H4 (cell line): ENCODE results near the gene SHBG. TPM values are rescaled to one million over a fixed set of nuclear protein-coding genes. Genes with fewer than 3 reads are reported as not detected.
A peak's percentile ranks its signal among the peaks of the same experiment; 100 is the strongest.
"Not testable (repeated sequence)": the region's sequence is repeated elsewhere in the genome, so short reads cannot be mapped to it uniquely, and the experiment has no call there.

Source experiments
- DNase-seq: peaks from one replicate; pipeline ENCODE4 v3.0.0-alpha.2; 2015; ENCODE audit warnings: low spot score
- total RNA-seq: library from RNA; depleted of rRNA; stranded (reverse); fragments of >200 nt; shearing (Covaris generic); gene quantifications from 2 replicates; pipeline ENCODE4 v1.2.3, GENCODE V29; 2014

The SHBG gene
- total RNA-seq, 1 experiment from 2014 or later: not detected

DNA sequence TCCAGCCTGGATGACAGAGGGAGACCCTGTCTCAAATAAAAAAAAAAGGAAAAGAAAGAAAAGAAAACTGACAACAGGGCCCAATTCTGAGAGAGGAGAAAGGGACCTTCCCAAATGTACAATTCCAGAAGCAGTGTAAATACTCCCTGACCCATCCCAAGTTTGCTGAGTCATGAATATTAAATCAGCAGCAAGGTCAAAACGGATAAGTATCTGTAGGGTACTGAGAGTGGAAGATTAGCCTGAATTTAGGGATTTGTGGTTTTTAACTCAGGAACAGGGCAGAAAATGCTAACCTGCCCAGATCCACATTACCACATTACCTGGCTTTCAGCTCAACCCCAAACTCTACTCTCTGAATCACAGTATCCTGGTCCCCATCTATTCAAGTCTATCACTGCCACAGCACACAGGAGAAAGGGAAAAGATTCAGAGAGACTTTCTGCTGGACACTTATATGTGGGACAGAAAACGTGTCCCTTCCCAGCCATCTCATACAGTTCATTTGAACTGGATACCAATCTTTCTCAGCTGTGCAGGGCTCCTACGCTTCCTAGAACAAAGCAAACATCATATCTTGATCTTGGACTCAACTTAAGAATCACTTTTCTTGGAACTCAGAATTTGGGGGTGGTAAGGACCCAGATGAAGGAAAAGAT lies 18.2 kb upstream of the SHBG start:
- DNase-seq: no peak

- DNase-seq: no peak
These were observed 17.7 kb upstream of the SHBG start for GRCh38 chr17:7612294-7612640.

DNA sequence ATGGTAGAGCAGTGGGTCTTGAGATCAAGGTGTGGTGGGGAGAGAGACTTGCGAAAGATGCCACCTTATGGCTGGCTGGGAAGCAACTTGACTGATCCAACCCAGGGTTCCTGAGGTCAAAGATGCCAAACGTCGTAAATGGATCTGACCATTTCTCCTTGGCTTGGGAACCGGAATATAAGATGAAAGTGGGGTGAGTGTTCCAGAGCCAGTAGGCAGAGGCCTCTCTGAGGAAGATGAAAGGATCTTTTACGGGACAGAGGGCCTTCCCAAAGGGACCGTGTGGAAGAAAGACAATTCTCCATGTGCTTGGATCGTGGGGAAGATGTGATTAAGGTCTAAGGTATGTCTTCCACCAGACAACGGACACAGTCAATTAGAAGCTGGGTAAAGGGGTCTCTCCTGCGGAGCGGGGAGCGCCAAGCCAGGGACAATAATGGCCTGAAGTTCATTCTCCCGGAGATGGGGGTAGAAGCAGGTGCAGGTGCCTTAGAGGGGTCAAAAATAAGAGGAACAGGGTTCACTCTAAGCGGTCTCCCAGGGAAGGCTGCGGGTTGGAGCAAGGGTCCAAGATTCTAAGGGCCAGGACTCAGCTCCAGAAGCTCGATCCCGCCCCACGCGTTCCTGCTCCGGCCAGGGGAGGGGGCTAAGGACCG lies 16.0 kb upstream of the SHBG start:
- DNase-seq: no peak

- DNase-seq: peak; percentile 97
These were observed 15.3 kb upstream of the SHBG start, which contains the start of gene FXR2 for GRCh38 chr17:7614425-7615264. Gene FXR2 (minus strand): TSS chr17:7614897. CDS start chr17:7614532, 365 bp downstream.

- DNase-seq: no peak
These were observed 14.6 kb upstream of the SHBG start for GRCh38 chr17:7615265-7615747.

DNA sequence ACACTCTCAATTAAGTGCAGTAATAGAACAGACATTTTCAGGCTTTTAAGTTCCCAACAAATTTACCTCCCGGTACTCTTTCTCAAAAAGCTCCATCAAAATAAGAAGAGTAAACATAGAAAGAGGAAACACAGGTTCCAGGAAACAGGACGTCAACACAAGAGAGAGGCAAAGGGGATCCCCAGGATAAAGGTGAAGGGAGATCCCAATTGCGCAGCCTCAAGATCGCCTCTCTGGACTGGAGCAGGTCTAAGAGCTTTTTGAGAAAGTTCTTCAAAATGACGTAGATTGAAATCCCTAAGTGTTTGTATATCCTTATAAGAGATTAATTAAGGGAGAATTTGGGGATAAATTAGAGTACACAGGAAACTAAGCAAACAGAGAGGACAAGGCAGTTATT lies 11.3 kb upstream of the SHBG start:
- DNase-seq: no peak

DNA sequence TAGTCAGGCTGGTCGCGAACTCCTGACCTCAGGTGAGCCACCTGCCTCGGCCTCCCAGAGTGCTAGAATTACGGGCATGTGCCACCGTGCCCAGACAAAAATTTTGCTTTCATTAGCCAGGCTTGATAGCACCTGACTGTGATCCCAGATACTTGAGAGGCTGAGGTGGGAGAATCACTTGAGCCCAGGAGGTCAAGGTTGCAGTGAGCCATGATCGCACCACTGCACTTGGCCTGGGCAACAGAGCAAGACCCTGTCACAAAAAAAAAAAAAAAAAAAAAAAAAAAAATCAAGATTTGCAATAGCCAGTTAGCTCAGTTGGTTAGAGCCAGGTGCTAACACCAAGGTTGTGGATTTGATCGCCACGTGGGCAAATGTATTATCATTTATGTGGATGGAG lies 9.1 kb upstream of the SHBG start:
- no peak for DNase-seq

DNA sequence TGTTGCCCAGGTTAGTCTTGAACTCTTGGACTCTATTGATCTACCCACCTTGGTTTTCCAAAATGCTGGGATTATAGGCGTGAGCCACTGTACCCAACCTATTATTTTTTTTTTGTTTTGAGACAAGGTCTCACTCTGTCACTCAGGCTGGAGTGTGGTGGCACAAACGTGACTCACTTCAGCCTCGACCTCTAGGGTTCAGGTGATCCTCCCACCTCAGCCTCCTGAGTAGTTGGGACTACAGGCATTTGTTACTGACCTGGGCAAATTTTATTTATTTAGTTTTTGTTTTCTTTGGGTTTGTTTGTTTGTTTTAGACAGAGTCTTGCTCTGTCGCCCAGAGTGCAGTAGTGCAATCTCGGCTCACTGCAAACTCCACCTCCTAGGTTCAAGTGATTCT lies 6.3 kb upstream of the SHBG start:
- DNase-seq: no peak

GRCh38 chr17:7625749-7626148 lies 4.2 kb upstream of the SHBG start:
- DNase-seq: not testable (repeated sequence)

GRCh38 chr17:7626307-7626706 lies 3.6 kb upstream of the SHBG start:
- DNase-seq: no peak

DNA sequence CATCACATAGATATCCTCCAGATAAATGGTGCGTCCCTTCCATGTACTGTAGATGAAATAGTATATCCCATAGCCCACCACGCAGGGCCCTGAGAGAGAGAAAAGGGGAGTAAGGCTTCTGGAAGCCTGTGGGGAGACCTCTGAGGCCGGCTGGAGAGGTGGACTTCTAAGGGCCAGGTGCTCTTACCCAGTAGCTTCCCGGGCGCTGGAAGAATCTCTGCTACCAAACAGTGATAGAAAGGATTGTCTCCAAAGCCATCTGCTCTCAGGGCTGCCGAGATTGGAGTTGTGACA lies 3.0 kb upstream of the SHBG start:
- DNase-seq: no peak

- DNase-seq: peak; percentile 75
These were observed 2.4 kb upstream of the SHBG start, which contains the start of gene SAT2 for GRCh38 chr17:7627250-7628121. Gene SAT2 (minus strand): TSS chr17:7627821. CDS start chr17:7627635, 186 bp downstream.

GRCh38 chr17:7631398-7632380 lies 1.8 kb downstream of the SHBG start:
- no peak for DNase-seq

DNA sequence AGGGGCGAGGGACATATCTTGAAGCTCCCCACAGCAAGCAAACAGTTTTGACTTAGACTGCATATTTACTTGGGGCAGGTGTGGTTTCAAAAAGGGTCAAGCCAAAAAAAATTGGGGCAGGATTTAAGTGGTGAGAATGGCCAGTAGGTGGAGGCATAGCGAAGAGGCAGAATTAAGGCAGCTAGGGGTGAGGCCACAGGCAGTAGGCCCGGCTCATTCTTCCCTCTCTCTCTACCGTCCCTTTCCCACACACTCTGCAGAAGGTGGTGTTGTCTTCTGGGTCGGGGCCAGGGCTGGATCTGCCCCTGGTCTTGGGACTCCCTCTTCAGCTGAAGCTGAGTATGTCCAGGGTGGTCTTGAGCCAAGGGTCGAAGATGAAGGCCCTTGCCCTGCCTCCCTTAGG lies 2.6 kb downstream of the SHBG start:
- DNase-seq: peak; percentile 24

- no peak for DNase-seq
These were observed 3.2 kb downstream of the SHBG start for GRCh38 chr17:7633093-7633492.

- DNase-seq: no peak
These were observed 4.4 kb downstream of the SHBG start for GRCh38 chr17:7634384-7634783.

DNA sequence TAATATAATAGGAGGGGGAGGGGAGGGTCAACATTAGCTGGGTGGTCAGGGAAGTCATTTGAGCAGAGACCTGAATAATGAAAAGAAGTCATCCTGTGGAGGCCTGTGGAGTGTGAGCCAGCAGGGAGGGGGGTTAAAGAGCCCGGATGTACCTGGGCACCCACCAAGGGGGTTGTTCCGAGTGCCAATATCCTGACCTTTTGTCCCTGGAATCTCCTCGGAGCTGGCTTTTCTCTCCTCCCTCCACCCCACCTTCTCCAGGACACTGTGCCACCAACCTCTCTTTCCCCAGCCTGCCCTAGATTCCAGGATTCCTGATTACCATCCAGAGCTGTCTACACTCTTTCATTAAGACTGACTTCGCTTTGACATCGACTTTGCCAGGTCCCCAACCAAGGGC lies 6.2 kb downstream of the SHBG start:
- no peak for DNase-seq

GRCh38 chr17:7640783-7641182 lies 10.8 kb downstream of the SHBG start:
- no peak for DNase-seq

DNA sequence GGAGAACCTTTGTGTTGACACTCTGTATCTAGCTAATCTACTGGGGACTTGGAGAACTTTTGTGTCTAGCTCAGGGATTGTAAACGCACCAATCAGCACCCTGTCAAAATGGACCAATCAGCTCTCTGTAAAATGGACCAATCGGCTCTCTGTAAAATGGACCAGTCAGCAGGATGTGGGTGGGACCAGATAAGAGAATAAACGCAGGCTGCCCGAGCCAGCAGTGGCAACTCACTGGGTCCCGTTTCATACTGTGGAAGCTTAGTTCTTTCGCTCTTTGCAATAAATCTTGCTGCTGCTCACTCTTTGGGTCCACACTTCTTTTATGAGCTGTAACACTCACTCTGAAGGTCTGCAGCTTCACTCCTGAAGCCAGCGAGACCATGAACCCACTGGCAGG lies 11.7 kb downstream of the SHBG start:
- DNase-seq: not testable (repeated sequence)

DNA sequence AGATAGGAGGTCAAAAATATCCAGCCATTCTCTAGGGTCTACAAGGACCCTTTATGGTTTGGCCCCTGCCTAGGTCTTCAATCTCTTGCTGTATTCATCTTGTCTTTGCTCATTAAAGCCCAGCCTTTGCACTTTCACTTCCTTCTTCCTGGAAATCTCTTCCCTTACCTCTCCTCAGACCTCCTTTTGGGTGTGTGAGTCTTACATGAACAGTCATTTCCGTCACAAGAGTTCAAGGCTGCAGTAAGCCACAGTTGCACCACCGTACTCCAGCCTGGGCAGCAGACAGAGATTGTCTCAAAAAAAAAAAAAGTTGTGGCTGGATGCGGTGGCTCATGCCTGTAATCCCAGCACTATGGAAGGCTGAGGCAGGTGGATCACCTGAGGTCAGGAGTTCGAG lies 14.8 kb downstream of the SHBG start:
- peak; percentile 18 for DNase-seq

GRCh38 chr17:7646457-7646856 lies 16.5 kb downstream of the SHBG start:
- no peak for DNase-seq
